Natural killer cell treated with Interleukin-12 subunit alpha and Interleukin-12 subunit beta and Interleukin-15 and Interleukin-18, amount 100 ng/mL, for 72 hours (primary cell): ENCODE results near the gene KIDINS220. TPM values are rescaled to one million over a fixed set of nuclear protein-coding genes. Genes with fewer than 3 reads are reported as not detected.

ENCODE experiments used
- ATAC-seq, 2 donors: fragments of 150-1000 bp; cut with Tn5 transposase in 1 of 2; sonication (Bioruptor Pico), chemical (Tn5 transposase) in 1 of 2; 2 replicates each; pipeline ENCODE4 v1.10.0; 2021
- DNase-seq: peaks from one replicate; pipeline ENCODE4 v3.0.0; 2022; ENCODE audit warnings: low spot score
- H3K27ac Mint-ChIP-seq, 2 donors: 1 replicate in 1 of 2; 2 replicates in 1 of 2; pipeline ENCODE4 v1.8.0; 2022; ENCODE audit warnings: mixed read lengths in 2 of 2, mild to moderate bottlenecking in 1 of 2, moderate library complexity in 1 of 2
- H3K27me3 Mint-ChIP-seq, 2 donors: 1 replicate in 1 of 2; 2 replicates in 1 of 2; pipeline ENCODE4 v1.8.0; 2022; ENCODE audit warnings: mixed read lengths in 2 of 2
- H3K36me3 Mint-ChIP-seq: one replicate; pipeline ENCODE4 v1.8.0; 2022; ENCODE audit warnings: mixed read lengths
- H3K4me1 Mint-ChIP-seq, 2 donors: 1 replicate in 1 of 2; 2 replicates in 1 of 2; pipeline ENCODE4 v1.8.0; 2022; ENCODE audit warnings: low read depth in 2 of 2, mixed read lengths in 2 of 2, mild to moderate bottlenecking in 1 of 2
- H3K4me3 Mint-ChIP-seq: one replicate; pipeline ENCODE4 v1.8.0; 2022; ENCODE audit warnings: mixed read lengths
- H3K9me3 Mint-ChIP-seq: 2 replicates; pipeline ENCODE4 v1.8.0; 2022; ENCODE audit warnings: mixed read lengths
- total RNA-seq, 2 donors: library from RNA; stranded (reverse); gene quantifications; one replicate each; pipeline ENCODE4 v1.2.3, GENCODE V29; 2022

The KIDINS220 gene
- total RNA-seq, 2 donors from 2014 or later = 39.1 to 43.8 TPM

DNA sequence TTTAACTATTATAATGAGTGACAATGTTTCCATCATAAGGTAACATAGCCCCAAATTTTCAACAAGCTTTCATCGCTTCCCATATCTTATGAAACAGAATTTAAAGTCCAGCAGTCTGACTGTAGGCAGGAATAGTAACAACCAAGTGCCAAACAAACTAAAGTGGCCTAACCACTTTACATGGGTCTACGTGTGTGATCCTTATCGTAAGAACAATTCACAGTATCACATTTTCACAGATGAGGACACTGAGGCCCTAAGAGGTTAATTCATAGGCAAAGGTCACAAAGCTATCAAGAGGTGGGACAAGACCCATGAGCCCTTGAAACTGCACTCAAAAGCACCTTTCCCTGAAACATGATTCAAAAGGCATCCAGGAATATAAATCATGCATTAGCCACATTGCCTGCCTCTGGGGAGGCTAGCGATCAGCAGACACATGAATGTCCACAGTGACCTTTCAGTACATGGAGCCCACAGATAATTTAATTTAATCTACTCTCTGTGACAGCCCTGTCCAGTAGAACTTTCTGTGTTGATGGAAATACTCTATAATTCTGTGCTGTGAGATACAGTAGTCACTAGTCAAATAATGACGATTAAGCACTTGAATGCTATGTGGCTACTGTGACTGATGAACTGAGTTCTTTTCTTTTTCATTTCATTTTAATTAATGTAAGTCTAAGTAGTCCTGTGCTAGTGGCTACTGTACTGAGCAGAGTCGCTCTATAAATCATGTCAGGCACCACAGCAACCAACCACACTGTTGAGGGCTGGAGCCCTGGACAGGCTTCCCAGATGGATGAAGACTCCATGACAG, 30.3 kb downstream of the KIDINS220 start:
- ATAC-seq (no peak), DNase-seq (no peak)
- Mint-ChIP-seq H3K27me3 (no peaks in the 10 kb centered on the region), H3K9me3 (no peaks in the 10 kb centered on the region), H3K27ac (no peak overlapping the region), H3K4me1 (peaks cover 4 to 6% of the 10 kb centered on the region in 2 donors), H3K4me3 (no peak overlapping the region), H3K36me3 (peaks cover 43% of the 10 kb centered on the region)

DNA sequence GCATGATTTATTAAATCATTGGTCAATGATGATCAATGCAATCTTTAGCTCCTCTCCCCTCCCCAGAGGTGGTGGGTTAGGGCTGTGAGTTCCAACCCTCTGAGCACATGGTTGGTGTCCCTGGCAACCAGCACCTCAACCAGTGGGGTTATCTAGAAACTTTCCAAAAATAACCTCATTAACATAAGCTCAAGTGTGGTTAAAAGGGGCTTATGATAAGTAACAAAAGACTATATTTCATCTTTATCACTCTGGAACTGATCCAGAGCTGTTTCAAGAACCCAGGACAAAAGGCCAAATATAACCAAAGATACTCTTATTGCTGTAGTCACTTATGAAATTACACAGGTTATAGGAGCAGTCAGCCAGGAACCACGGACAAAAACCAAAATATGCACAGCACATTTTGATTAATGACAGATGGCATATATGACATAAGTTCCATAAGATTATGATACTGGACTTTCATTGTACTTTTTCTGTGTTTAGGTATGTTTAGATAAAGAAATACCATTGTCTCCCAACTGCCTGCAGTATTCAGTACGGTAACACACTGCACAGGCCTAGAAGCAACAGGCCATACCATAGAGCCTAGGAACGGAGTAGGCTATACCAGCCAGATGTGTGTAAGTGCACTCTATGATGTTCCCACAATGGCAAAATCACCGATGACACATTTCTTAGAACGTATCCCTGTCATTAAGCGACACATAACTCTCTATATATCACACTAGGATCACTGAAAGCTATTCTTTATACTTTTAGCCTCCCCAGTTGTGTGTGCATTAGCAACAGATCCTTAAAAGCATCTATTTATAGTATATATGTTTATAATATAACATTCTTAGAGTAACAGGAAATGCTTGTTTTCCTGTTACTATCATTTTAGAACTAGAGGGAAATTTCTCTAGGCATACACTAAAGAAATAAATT, 31.9 kb downstream of the KIDINS220 start:
- no peak overlapping the region for H3K27ac Mint-ChIP-seq
- no peak for ATAC-seq
- peaks cover 43% of the 10 kb centered on the region for H3K36me3 Mint-ChIP-seq
- peaks cover 6 to 8% of the 10 kb centered on the region in 2 donors for H3K4me1 Mint-ChIP-seq
- no peaks in the 10 kb centered on the region for H3K9me3 Mint-ChIP-seq
- no peak for DNase-seq
- no peaks in the 10 kb centered on the region for H3K27me3 Mint-ChIP-seq
- no peak overlapping the region for H3K4me3 Mint-ChIP-seq

DNA sequence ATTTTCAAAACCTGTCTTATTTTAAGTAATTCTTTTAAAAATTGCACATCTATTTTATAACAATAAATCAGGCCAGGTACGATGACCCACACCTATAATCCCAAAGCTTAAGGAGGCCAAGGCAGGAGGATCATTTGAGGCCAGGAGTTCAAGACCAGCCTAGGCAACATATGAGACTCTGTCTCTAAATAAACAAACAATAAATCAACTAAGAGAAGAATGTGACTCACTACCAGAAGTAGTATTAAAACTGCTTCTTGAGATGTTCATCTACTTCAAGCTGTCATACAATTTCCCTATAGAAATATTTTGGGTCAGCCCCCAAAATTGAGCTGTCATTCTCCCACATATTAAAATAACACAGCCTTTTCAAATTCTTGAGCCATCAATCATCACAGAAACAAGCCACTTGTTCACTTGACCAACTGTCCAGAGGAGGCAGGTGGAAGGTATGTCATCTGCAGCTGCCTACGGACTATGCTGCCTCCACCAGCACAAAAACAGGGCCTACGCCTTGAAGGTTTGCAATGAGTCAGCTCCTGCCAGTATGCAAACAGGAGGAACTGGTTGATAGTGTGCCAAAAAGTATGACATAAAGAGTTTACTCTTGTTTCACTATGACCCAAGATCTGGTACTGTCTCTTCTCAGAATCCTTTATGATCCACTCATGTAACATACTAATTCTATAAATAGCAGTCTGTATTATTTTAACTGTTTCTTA, 33.6 kb downstream of the KIDINS220 start:
- ATAC-seq = peak; percentile 83 to 95
- H3K36me3 Mint-ChIP-seq = peaks cover 46% of the 10 kb centered on the region
- H3K27me3 Mint-ChIP-seq = no peaks in the 10 kb centered on the region
- peaks cover 7 to 8% of the 10 kb centered on the region in 2 donors for H3K4me1 Mint-ChIP-seq
- peak overlapping the region in 1 of 2 donors; percentile 48 for H3K27ac Mint-ChIP-seq
- DNase-seq = no peak
- H3K9me3 Mint-ChIP-seq = no peaks in the 10 kb centered on the region
- H3K4me3 Mint-ChIP-seq = no peak overlapping the region

DNA sequence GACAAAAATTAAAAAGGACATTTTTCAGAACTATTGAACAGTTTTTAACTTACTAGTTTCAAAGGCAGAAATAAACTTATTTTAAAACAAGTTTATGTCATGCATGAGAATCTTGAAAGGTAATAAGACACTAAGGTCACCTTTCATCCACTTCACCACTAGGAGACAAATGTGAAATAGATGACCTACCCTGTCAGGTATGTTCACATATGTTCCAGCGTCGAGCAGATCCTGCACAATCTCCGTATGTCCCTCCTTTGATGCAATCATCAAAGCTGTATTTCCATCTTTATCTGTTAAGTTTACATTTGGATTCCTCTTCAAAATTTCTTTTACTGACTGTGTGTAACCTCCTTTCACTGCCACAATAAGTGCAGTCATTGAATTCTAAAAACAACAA, 34.7 kb downstream of the KIDINS220 start:
- Mint-ChIP-seq H3K4me1 (peaks cover 8 to 11% of the 10 kb centered on the region in 2 donors), H3K4me3 (no peak overlapping the region), H3K27me3 (no peaks in the 10 kb centered on the region), H3K36me3 (peaks cover 44% of the 10 kb centered on the region), H3K27ac (no peak overlapping the region), H3K9me3 (no peaks in the 10 kb centered on the region)
- DNase-seq (no peak), ATAC-seq (no peak)

DNA sequence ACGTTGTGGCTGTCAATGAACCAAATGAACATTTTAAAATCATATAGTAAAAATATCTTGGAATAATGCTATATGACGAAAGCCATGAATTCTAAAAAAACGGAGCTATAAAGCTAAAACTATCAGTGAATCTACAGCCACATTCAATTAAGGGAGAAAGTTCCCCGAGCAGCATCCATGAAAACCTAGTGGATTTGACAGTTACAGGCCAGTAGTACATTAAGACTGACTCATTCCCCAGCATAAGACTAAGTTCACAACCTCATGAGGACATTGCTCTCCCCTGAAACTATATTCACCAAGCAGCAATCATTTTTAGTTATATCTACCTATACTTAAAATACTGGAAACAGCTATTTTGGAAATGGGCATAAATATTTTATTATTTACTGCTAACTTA, 36.6 kb downstream of the KIDINS220 start:
- no peak overlapping the region for H3K4me3 Mint-ChIP-seq

DNA sequence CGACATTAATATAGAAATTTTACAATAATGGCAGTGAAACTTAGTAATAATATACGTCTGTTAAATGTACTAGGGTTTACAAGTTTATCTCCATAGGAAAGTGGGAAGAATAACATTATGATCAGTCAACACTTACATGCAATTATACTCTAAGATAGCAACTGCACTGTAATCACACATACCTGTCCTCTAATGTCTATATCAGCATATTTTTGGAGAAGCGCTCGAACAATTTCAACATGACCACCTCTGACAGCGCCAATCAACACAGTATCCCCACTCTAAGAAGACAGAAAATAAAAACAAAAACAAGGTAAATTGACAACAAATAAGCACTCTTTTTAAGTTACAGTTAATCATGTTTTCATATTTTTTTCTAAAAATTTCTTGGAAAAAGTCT, 37.2 kb downstream of the KIDINS220 start:
- Mint-ChIP-seq H3K4me1 (peaks cover 15 to 16% of the 10 kb centered on the region in 2 donors), H3K27ac (no peak overlapping the region), H3K27me3 (no peaks in the 10 kb centered on the region), H3K36me3 (peaks cover 46% of the 10 kb centered on the region), H3K9me3 (no peaks in the 10 kb centered on the region), H3K4me3 (no peak overlapping the region)
- ATAC-seq (no peak), DNase-seq (no peak)

More for the DNA sequence above, 36.6 kb downstream of the KIDINS220 start:
- peaks cover 50% of the 10 kb centered on the region for H3K36me3 Mint-ChIP-seq
- DNase-seq (no peak), ATAC-seq (no peak)
- H3K9me3 Mint-ChIP-seq = no peaks in the 10 kb centered on the region
- peaks cover 15 to 16% of the 10 kb centered on the region in 2 donors for H3K4me1 Mint-ChIP-seq
- H3K27ac Mint-ChIP-seq = no peak overlapping the region
- no peaks in the 10 kb centered on the region for H3K27me3 Mint-ChIP-seq

DNA sequence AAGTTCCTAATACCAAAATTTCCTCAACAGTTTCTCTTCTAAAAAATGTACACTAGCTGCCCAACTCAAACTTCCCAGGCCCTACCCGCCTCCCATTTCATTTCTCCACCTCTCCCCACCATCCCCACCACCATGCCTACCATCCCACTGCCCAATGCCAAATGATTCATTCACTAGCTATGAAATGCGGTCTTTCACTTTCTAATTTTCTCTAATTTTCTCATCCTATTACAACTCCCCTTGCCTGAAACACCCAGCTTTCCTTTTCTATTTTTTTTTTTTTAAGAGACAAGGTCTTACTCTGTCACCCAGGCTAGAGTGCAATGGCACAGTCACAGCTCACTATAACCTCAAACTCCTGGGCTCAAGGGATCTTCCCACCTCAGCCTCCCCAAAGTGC, 38.4 kb downstream of the KIDINS220 start:
- Mint-ChIP-seq H3K4me3 (no peak overlapping the region), H3K27me3 (no peaks in the 10 kb centered on the region), H3K27ac (peak overlapping the region in 1 of 2 donors; percentile 21), H3K9me3 (no peaks in the 10 kb centered on the region), H3K36me3 (peaks cover 52% of the 10 kb centered on the region), H3K4me1 (peaks cover 14 to 23% of the 10 kb centered on the region in 2 donors)
- DNase-seq (no peak), ATAC-seq (no peak)

DNA sequence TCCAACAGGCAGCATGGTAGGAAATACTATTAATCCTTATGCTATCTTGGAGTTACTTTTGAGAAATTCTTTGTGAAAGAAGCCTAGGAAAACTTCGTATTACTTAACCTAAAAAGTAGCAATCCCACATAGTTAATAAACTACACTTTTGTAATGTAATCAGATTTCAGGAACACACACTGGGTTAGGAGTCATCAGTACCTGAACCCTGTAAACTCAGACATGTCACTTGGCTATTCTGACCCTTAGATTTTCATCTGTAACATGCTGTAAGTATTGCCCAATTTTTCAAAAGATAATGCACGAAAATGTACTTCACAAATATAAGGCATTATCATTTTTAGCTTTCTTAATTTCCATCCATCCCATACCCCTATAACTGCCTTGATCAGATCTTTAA, 39.0 kb downstream of the KIDINS220 start:
- DNase-seq (no peak), ATAC-seq (no peak)
- H3K27ac Mint-ChIP-seq = no peak overlapping the region
- H3K4me1 Mint-ChIP-seq = peaks cover 12 to 18% of the 10 kb centered on the region in 2 donors
- H3K4me3 Mint-ChIP-seq = no peak overlapping the region
- no peaks in the 10 kb centered on the region for H3K27me3 Mint-ChIP-seq
- no peaks in the 10 kb centered on the region for H3K9me3 Mint-ChIP-seq
- H3K36me3 Mint-ChIP-seq = peaks cover 53% of the 10 kb centered on the region

DNA sequence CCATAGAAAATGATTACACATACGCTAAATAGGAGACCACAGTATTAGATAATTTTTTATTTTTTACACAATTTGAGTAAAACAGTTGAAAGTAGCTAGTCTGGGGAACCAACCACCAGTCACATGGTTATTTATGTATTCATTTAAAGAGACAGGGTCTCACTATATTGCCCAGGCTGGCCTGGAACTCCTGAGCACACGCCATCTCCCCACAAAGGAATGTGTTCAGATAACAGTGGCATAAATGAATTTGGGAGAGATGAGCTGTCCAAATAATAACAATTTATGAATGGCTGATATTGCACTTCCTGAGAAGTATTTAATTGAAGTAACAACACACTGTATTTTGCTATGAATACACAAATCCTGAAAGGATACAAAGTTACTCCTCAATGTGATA, 39.7 kb downstream of the KIDINS220 start:
- ATAC-seq (no peak), DNase-seq (no peak)
- Mint-ChIP-seq H3K9me3 (no peaks in the 10 kb centered on the region), H3K27ac (no peak overlapping the region), H3K4me1 (peaks cover 12 to 18% of the 10 kb centered on the region in 2 donors), H3K36me3 (peaks cover 53% of the 10 kb centered on the region), H3K27me3 (no peaks in the 10 kb centered on the region), H3K4me3 (no peak overlapping the region)

DNA sequence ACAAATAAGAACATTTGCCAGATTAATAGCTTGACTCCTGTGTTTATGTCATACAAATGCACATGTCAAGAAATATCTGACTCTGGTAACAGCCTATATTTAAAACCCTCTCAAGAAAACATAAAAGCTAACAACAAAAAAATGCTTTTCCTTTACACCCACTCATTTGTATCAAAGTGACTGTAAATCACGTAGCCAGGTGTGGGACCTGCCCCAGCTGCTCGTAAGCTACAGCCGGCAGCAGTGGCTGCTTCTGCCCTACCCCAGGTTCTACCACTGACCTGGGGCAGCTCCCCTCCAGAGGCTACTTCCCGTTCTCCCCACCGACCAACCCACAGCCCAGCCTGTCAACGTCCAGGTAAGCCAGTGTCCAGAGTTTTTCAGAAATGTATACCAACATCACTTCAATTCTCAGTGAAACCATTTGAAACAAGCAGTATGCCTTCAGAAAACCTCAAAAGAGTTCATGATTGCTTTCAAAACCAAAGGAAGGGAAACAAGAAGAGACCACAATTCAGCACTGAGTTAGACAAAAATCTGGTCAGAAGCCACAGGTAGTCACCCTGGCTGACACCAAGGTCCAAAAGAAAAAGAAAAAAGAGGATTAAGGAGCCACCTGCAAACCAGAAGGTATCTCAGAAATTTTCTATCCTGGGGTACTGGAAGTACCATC, 40.4 kb downstream of the KIDINS220 start:
- peaks cover 48% of the 10 kb centered on the region for H3K36me3 Mint-ChIP-seq
- no peak for DNase-seq
- no peak for ATAC-seq
- no peak overlapping the region for H3K27ac Mint-ChIP-seq
- no peak overlapping the region for H3K4me3 Mint-ChIP-seq
- H3K4me1 Mint-ChIP-seq = peaks cover 10 to 18% of the 10 kb centered on the region in 2 donors
- no peaks in the 10 kb centered on the region for H3K9me3 Mint-ChIP-seq
- H3K27me3 Mint-ChIP-seq = no peaks in the 10 kb centered on the region

DNA sequence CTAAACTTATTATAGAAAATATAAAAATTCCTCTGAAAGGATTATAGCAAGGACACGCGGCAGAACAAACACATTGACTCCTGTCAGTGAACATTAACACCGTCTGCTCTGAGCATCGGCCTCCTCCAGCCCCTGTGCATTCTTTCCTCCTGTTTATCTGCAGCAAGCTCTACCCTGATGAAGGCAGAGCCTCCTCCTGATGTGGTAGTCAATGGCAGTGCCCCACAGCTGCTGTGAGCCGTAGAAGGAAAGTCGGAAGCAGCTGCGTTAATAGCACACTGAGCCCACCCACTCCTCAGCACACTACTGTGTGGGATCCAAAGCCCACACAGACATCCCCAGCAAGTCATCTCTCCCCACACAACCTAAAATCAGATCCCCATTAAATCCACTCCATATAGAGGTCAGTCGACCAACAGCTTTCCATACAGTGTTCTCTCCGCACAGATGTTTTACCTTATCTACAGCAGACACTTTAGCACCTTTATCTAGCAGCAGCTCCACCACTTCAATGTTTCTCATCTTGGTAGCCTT, 41.0 kb downstream of the KIDINS220 start:
- Mint-ChIP-seq H3K4me3 (no peak overlapping the region), H3K36me3 (peaks cover 41% of the 10 kb centered on the region), H3K27me3 (no peaks in the 10 kb centered on the region), H3K4me1 (peaks cover 7 to 18% of the 10 kb centered on the region in 2 donors), H3K27ac (no peak overlapping the region), H3K9me3 (no peaks in the 10 kb centered on the region)
- DNase-seq (no peak), ATAC-seq (no peak)

DNA sequence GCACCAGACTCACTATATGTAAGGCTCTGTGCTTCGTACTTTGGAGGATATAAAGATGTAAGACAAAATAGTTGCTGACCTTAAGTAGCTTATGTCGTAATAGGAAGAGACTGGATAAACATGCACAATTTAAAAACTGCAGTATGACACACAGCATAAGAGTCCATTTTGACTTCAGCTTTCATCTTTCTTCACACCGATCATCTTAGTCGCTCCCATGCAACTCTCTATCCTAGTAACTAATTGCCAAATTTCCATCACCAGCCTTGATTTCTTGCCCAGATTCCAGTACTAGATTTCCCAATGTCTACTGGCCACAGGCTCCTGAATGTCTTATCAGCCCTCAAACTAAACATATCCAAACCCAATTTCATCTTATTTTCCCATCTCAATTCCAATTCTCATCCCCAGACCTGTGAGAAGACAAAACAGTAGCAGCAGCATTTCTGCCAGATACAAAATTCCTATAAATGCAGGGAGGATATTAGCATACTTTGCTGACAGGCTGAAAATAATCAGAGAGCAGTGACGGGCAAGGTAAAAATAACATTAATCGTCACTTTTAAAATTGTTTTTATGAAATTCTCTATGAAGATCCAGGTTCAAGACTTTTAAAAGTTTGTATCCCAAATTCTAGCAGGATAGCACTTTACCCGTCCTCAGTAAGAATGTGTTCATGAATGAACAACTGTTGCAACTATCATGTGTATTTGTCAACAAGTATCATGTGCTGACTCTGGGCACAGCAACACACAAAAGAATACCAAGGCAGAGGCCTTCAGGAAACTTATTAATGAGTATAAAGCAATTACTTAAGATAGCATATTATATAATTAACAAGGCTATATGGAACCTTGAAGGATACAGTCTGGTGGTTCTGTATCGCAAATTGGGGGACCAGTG, 42.2 kb downstream of the KIDINS220 start:
- H3K36me3 Mint-ChIP-seq = peaks cover 43% of the 10 kb centered on the region
- H3K27me3 Mint-ChIP-seq = no peaks in the 10 kb centered on the region
- no peak for DNase-seq
- no peak overlapping the region for H3K27ac Mint-ChIP-seq
- H3K9me3 Mint-ChIP-seq = no peaks in the 10 kb centered on the region
- no peak overlapping the region for H3K4me3 Mint-ChIP-seq
- peaks cover 7 to 18% of the 10 kb centered on the region in 2 donors for H3K4me1 Mint-ChIP-seq
- ATAC-seq = no peak
